DOHH2 (cell line): ENCODE data around the gene NPM3.

Experiments
- CTCF ChIP-seq: fragments of 200-600 bp; sonication (generic); IDR thresholded peaks from one replicate; pipeline ENCODE4 v1.5.1; 2014; ENCODE audit warnings: antibody characterized with exemption, mild to moderate bottlenecking, low read depth, low read length; ENCODE audit not compliant: poor library complexity, severe bottlenecking
- EZH2phosphoT487 ChIP-seq: fragments of 200-600 bp; sonication (generic); IDR thresholded peaks from 2 replicates; pipeline ENCODE4 v1.6.1; 2017; ENCODE audit warnings: borderline replicate concordance, mild to moderate bottlenecking, antibody characterized with exemption, low read length, moderate library complexity, mixed read lengths

- no peak for TF ChIP-seq CTCF
- no peak for TF ChIP-seq EZH2phosphoT487
Observed at GRCh38 chr10:101827919-101828600, 44.8 kb upstream of the NPM3 start.
